ENCODE measurements around the gene IDH1. TPM values are rescaled to one million over a fixed set of nuclear protein-coding genes. Genes with fewer than 3 reads are reported as not detected.
A peak's percentile ranks its signal among the peaks of the same experiment; 100 is the strongest.

Gene IDH1
- total and polyA plus RNA-seq, 2 of the 13 experiments (the other 11 are each of a cell fraction or from before 2014, with no cell fraction given) = 312 to 1,077 TPM

DNA sequence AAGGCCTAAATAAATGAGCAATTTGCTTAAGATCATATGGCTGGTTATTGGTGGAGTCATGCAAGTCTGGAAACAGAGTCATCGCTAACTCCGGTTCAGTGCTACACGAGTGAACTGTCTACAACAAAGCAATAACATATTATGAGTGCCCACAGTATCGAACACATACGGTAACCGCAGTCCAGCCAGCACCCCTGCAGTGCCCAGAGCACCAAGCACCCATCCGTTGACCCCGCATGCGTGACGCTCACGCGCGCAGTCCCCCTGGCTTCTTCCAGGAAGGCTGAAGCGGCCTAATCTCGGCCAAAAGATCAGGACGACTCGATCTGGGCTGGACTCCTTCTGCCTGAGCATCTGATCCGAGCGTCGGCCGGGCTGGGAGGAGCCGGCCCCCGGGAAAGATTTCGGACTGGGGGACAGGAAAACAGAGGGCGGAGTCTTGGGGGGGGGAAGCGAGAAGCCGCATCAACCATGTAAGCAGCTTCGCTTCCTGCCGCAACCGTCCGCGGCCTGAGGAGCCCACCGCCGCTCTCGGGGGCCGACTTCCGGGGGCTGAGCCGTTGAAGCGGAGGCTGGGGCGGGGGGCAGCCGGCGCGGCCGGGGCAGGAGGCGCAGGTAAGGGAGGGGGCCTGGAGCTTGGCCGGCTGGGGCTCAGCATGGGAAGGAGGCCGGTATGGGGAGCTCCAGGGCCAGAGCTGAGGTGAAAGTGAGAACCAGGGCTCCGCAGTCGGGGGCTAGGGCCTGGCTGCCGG lies 11.1 kb upstream of the IDH1 start, which contains the start of gene PIKFYVE (continued):
- TF ChIP-seq ZNF232 (CRISPR knock-in tag; IDR thresholded peaks at IDR 0.05; ENCODE audit: borderline replicate concordance) (no peak), ZNF547 (CRISPR knock-in tag; IDR thresholded peaks at IDR 0.05) (peak; percentile 56; the same call in 1 of the 2 replicates), TBX2 (CRISPR knock-in tag; IDR thresholded peaks at IDR 0.05; ENCODE audit: borderline replicate concordance) (peak; percentile 95), CAMTA2 (CRISPR knock-in tag; IDR thresholded peaks at IDR 0.05; ENCODE audit: borderline replicate concordance) (peak; percentile 76; the same call in 1 of the 2 replicates), TP53 (CRISPR knock-in tag; conservative IDR thresholded peaks at IDR 0.05) (no peak; the same call in 1 of the 2 replicates), FOSL1 (CRISPR knock-in tag; IDR thresholded peaks at IDR 0.05; ENCODE audit: borderline replicate concordance) (no peak), ZNF772 (CRISPR knock-in tag; IDR thresholded peaks at IDR 0.05) (peak; percentile 89), ZSCAN12 (CRISPR knock-in tag; IDR thresholded peaks at IDR 0.05) (no peak), GFI1 (CRISPR knock-in tag; IDR thresholded peaks at IDR 0.05; ENCODE audit: borderline replicate concordance) (peak; percentile 83; the same call in 1 of the 2 replicates), ZKSCAN5 (CRISPR knock-in tag; IDR thresholded peaks at IDR 0.05) (no peak), CHCHD3 (CRISPR knock-in tag; IDR thresholded peaks at IDR 0.05) (no peak), KMT2B (CRISPR knock-in tag; IDR thresholded peaks at IDR 0.05) (peak; percentile 92), NFYC (CRISPR knock-in tag; IDR thresholded peaks at IDR 0.05) (peak; percentile 73), ZNF296 (CRISPR knock-in tag; conservative IDR thresholded peaks at IDR 0.05) (0 out of 2 replicates have a peak, but pooled peaks have one; percentile 43), SMYD3 (CRISPR knock-in tag; IDR thresholded peaks at IDR 0.05) (peak; percentile 91; the same call in 1 of the 2 replicates), MXD4 (CRISPR knock-in tag; IDR thresholded peaks at IDR 0.05) (0 out of 2 replicates have a peak, but pooled peaks have one; percentile 74), ZNF546 (CRISPR knock-in tag; conservative IDR thresholded peaks at IDR 0.05) (0 out of 2 replicates have a peak, but pooled peaks have one; percentile 22)
- TF ChIP-seq, protein P1, sequence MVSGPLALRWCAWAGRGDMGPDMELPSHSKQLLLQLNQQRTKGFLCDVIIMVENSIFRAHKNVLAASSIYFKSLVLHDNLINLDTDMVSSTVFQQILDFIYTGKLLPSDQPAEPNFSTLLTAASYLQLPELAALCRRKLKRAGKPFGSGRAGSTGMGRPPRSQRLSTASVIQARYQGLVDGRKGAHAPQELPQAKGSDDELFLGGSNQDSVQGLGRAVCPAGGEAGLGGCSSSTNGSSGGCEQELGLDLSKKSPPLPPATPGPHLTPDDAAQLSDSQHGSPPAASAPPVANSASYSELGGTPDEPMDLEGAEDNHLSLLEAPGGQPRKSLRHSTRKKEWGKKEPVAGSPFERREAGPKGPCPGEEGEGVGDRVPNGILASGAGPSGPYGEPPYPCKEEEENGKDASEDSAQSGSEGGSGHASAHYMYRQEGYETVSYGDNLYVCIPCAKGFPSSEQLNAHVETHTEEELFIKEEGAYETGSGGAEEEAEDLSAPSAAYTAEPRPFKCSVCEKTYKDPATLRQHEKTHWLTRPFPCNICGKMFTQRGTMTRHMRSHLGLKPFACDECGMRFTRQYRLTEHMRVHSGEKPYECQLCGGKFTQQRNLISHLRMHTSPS (CRISPR knock-in tag; IDR thresholded peaks at IDR 0.05; ENCODE audit: low read depth) = peak; percentile 87
- TF ChIP-seq, protein P2, sequence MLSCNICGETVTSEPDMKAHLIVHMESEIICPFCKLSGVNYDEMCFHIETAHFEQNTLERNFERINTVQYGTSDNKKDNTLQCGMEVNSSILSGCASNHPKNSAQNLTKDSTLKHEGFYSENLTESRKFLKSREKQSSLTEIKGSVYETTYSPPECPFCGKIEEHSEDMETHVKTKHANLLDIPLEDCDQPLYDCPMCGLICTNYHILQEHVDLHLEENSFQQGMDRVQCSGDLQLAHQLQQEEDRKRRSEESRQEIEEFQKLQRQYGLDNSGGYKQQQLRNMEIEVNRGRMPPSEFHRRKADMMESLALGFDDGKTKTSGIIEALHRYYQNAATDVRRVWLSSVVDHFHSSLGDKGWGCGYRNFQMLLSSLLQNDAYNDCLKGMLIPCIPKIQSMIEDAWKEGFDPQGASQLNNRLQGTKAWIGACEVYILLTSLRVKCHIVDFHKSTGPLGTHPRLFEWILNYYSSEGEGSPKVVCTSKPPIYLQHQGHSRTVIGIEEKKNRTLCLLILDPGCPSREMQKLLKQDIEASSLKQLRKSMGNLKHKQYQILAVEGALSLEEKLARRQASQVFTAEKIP (CRISPR knock-in tag; IDR thresholded peaks at IDR 0.05; ENCODE audit: borderline replicate concordance) = no peak
- TF ChIP-seq, protein P3, sequence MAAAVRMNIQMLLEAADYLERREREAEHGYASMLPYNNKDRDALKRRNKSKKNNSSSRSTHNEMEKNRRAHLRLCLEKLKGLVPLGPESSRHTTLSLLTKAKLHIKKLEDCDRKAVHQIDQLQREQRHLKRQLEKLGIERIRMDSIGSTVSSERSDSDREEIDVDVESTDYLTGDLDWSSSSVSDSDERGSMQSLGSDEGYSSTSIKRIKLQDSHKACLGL (CRISPR knock-in tag; IDR thresholded peaks at IDR 0.05) = no peak
- TF ChIP-seq, protein P4, sequence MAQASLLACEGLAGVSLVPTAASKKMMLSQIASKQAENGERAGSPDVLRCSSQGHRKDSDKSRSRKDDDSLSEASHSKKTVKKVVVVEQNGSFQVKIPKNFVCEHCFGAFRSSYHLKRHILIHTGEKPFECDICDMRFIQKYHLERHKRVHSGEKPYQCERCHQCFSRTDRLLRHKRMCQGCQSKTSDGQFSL (CRISPR knock-in tag; IDR thresholded peaks at IDR 0.05) = peak; percentile 99
- TF ChIP-seq, protein P5, sequence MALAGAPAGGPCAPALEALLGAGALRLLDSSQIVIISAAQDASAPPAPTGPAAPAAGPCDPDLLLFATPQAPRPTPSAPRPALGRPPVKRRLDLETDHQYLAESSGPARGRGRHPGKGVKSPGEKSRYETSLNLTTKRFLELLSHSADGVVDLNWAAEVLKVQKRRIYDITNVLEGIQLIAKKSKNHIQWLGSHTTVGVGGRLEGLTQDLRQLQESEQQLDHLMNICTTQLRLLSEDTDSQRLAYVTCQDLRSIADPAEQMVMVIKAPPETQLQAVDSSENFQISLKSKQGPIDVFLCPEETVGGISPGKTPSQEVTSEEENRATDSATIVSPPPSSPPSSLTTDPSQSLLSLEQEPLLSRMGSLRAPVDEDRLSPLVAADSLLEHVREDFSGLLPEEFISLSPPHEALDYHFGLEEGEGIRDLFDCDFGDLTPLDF (CRISPR knock-in tag; IDR thresholded peaks at IDR 0.05) = peak; percentile 82
- TF ChIP-seq, protein P6, sequence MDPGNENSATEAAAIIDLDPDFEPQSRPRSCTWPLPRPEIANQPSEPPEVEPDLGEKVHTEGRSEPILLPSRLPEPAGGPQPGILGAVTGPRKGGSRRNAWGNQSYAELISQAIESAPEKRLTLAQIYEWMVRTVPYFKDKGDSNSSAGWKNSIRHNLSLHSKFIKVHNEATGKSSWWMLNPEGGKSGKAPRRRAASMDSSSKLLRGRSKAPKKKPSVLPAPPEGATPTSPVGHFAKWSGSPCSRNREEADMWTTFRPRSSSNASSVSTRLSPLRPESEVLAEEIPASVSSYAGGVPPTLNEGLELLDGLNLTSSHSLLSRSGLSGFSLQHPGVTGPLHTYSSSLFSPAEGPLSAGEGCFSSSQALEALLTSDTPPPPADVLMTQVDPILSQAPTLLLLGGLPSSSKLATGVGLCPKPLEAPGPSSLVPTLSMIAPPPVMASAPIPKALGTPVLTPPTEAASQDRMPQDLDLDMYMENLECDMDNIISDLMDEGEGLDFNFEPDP (CRISPR knock-in tag; conservative IDR thresholded peaks at IDR 0.05) = no peak
